Measurements from ENCODE around the gene IL20. TPM values are rescaled to one million over a fixed set of nuclear protein-coding genes. Genes with fewer than 3 reads are reported as not detected.

IL20 gene
- total RNA-seq, 6 experiments from 2014 or later = not detected

DNA sequence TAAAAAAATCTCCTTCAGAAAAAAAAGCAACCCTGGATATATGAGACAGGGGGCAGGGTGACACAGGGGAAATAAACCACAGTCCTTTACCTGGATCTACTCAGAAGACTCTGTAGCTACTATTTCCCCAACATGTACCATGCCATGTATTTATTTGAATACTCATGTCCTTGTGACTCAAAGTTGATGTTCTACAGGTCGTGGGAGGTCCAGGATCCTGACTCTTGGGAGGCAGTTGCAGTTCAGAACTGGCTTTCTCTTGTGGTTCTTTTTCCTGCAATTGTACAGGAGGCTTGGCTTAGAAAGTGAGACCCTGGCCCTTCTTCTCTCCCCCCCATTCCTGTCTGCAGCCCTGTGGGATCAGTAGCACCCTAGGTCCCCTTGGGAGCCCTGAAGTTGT lies 26.0 kb downstream of the IL20 start:
- Mint-ChIP-seq H3K27ac (peak overlapping the region; percentile 62), H3K4me3 (no peak overlapping the region), H3K9me3 (no peaks in the 10 kb centered on the region), H3K36me3 (ENCODE audit: low read depth) (no peaks in the 10 kb centered on the region), H3K27me3 (ENCODE audit: insufficient read depth) (no peaks in the 10 kb centered on the region; the same call in 1 of the 2 replicates), H3K4me1 (ENCODE audit: low read depth) (peaks cover 88% of the 10 kb centered on the region)
- TF ChIP-seq, protein P1, sequence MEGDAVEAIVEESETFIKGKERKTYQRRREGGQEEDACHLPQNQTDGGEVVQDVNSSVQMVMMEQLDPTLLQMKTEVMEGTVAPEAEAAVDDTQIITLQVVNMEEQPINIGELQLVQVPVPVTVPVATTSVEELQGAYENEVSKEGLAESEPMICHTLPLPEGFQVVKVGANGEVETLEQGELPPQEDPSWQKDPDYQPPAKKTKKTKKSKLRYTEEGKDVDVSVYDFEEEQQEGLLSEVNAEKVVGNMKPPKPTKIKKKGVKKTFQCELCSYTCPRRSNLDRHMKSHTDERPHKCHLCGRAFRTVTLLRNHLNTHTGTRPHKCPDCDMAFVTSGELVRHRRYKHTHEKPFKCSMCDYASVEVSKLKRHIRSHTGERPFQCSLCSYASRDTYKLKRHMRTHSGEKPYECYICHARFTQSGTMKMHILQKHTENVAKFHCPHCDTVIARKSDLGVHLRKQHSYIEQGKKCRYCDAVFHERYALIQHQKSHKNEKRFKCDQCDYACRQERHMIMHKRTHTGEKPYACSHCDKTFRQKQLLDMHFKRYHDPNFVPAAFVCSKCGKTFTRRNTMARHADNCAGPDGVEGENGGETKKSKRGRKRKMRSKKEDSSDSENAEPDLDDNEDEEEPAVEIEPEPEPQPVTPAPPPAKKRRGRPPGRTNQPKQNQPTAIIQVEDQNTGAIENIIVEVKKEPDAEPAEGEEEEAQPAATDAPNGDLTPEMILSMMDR (IDR thresholded peaks at IDR 0.05) = no peak
- DNase-seq = no peak

DNA sequence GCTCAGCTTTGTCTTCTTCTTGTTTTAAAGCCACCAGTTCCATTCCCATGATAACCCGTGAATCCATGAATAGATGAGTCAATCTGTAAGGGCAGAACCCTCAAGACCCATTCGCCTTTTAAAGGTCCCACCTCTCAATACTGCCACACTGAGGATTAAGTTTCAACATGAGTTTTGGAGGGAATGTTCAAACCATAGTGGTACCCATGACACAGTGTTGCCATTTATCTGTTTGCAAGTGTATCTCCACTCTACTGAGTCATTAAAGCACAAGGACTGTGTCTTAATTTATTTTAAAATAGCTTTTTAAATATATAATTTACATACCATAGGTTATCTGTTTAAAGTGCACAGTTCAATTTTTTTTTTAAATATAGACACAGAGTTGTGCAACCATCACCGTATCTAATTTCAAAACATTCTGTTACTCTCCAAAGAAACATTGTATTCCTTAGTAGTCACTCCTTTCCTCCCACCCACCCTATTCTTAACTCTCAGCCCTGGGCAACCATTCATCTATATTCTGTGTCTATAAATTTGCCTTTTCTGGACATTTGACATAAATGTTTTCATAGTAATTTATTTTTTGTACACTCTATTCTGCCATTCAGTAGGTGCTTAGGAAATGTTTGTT lies 27.0 kb downstream of the IL20 start:
- no peaks in the 10 kb centered on the region for H3K9me3 Mint-ChIP-seq
- H3K27me3 Mint-ChIP-seq (ENCODE audit: insufficient read depth) = no peaks in the 10 kb centered on the region
- H3K4me3 Mint-ChIP-seq = no peak overlapping the region
- peaks cover 90% of the 10 kb centered on the region for H3K4me1 Mint-ChIP-seq (ENCODE audit: low read depth)
- TF ChIP-seq, protein P1 (IDR thresholded peaks at IDR 0.05) = no peak
- H3K27ac Mint-ChIP-seq = no peak overlapping the region
- DNase-seq = peak; percentile 13
- H3K36me3 Mint-ChIP-seq (ENCODE audit: low read depth) = no peaks in the 10 kb centered on the region

DNA sequence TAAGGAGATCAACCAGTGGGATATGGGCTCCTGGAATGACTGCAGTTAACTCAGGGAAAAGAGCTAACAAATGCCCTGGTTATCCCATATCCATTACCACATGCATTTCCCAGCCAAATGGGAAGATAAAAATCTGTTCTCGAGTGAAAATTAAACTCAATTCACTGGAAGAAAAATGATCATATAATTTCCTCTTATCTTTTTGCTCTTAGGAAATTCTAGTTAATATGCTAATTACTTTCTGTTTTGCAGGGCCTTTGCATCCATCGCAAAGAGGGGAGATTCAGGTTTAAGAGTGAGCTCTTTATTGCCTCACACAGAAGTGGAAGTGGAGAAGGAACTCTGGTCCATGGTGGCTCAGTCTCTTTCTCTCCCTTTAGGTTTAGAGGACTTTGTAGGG lies 28.0 kb downstream of the IL20 start:
- peaks cover 90% of the 10 kb centered on the region for H3K4me1 Mint-ChIP-seq (ENCODE audit: low read depth)
- H3K27me3 Mint-ChIP-seq (ENCODE audit: insufficient read depth) = no peaks in the 10 kb centered on the region
- no peaks in the 10 kb centered on the region for H3K9me3 Mint-ChIP-seq
- TF ChIP-seq, protein P1 (IDR thresholded peaks at IDR 0.05) = no peak
- no peak overlapping the region for H3K27ac Mint-ChIP-seq
- H3K4me3 Mint-ChIP-seq = no peak overlapping the region
- DNase-seq = no peak
- H3K36me3 Mint-ChIP-seq (ENCODE audit: low read depth) = no peaks in the 10 kb centered on the region

DNA sequence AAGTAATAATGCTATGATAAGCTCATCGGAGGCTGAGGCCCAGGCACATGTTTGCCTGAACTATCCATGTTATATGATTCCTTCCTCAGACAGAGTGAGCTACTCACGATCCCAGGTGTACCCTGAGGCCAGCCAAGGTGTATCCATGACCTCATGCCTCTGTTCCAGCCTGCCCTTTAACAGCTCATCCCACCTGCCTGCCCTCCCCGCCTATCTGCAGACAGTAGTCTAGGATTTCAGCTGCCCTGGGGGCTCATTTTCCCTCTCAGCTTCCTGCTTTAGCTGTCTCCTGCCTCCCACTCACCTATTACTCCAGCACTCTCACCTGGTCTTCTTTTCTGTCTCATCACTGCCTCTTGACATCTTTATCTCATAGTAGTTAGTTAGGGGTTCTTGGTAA lies 29.9 kb downstream of the IL20 start:
- peak overlapping the region; percentile 81 for H3K27ac Mint-ChIP-seq
- H3K27me3 Mint-ChIP-seq (ENCODE audit: insufficient read depth) = no peaks in the 10 kb centered on the region
- DNase-seq = no peak
- TF ChIP-seq, protein P1 (IDR thresholded peaks at IDR 0.05) = no peak
- H3K36me3 Mint-ChIP-seq (ENCODE audit: low read depth) = no peaks in the 10 kb centered on the region
- H3K4me3 Mint-ChIP-seq = 0 out of 2 replicates have a peak overlapping the region, but pooled peaks have one; percentile 8
- H3K9me3 Mint-ChIP-seq = no peaks in the 10 kb centered on the region
- peaks cover 92% of the 10 kb centered on the region for H3K4me1 Mint-ChIP-seq (ENCODE audit: low read depth)

DNA sequence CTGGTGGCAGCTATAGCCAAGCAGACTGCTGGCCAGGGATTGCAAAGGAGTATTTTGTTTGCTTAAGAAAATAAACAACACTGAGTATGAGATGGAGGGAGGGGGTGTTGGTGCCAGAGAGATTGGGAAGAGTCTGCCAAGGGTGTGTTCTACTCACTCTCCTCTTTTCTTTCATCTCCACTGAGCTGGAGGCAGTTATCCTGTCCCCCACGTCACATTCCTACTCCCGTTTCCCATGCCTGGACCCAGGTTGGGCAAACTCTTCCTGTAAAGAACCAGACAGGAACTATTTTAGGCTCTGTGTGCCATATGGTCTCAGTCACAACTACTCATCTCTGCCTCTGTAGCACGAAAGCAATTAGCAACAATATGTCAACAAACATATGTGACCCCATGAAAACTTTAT lies 30.4 kb downstream of the IL20 start:
- H3K27me3 Mint-ChIP-seq (ENCODE audit: insufficient read depth) = no peaks in the 10 kb centered on the region
- peak overlapping the region; percentile 81 for H3K27ac Mint-ChIP-seq
- peak overlapping the region; percentile 8; the same call in 1 of the 2 replicates for H3K4me3 Mint-ChIP-seq
- peak; percentile 74 for DNase-seq
- no peaks in the 10 kb centered on the region for H3K9me3 Mint-ChIP-seq
- H3K4me1 Mint-ChIP-seq (ENCODE audit: low read depth) = peaks cover 87% of the 10 kb centered on the region
- TF ChIP-seq, protein P1 (IDR thresholded peaks at IDR 0.05) = no peak
- H3K36me3 Mint-ChIP-seq (ENCODE audit: low read depth) = no peaks in the 10 kb centered on the region
